Measurements from ENCODE around the gene PRKCZ.
"Not testable (repeated sequence)": the region's sequence is repeated elsewhere in the genome, so short reads cannot be mapped to it uniquely, and the experiment has no call there.

GRCh38 chr1:2114635-2115007 lies 64.4 kb downstream of the PRKCZ start:
- not testable (repeated sequence) for TF ChIP-seq POLR2AphosphoS5 (IDR thresholded peaks at IDR 0.05; ENCODE audit: insufficient read depth in 1 of 2, low read depth in 1 of 2)
- TF ChIP-seq, protein P1, sequence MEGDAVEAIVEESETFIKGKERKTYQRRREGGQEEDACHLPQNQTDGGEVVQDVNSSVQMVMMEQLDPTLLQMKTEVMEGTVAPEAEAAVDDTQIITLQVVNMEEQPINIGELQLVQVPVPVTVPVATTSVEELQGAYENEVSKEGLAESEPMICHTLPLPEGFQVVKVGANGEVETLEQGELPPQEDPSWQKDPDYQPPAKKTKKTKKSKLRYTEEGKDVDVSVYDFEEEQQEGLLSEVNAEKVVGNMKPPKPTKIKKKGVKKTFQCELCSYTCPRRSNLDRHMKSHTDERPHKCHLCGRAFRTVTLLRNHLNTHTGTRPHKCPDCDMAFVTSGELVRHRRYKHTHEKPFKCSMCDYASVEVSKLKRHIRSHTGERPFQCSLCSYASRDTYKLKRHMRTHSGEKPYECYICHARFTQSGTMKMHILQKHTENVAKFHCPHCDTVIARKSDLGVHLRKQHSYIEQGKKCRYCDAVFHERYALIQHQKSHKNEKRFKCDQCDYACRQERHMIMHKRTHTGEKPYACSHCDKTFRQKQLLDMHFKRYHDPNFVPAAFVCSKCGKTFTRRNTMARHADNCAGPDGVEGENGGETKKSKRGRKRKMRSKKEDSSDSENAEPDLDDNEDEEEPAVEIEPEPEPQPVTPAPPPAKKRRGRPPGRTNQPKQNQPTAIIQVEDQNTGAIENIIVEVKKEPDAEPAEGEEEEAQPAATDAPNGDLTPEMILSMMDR (IDR thresholded peaks at IDR 0.05): not testable (repeated sequence)

Measured in vagina (tissue), 2 donors.